Endodermal cell (in vitro differentiated cells): ENCODE results near the gene B4GALNT3. TPM values are rescaled to one million over a fixed set of nuclear protein-coding genes. Genes with fewer than 3 reads are reported as not detected.

Source experiments
- DNase-seq: peaks from one replicate; pipeline ENCODE4 v3.0.0-alpha.2; 2017
- H3K27ac ChIP-seq: 2 replicates; pipeline ENCODE4 v1.5.1; 2013; ENCODE audit warnings: mild to moderate bottlenecking, low read depth, low read length, moderate library complexity
- H3K27me3 ChIP-seq: 2 replicates; pipeline ENCODE4 v1.6.1; 2013; ENCODE audit warnings: mild to moderate bottlenecking, low read length, moderate library complexity; ENCODE audit not compliant: insufficient read depth, control insufficient read depth, poor library complexity, severe bottlenecking
- H3K36me3 ChIP-seq: 2 replicates; pipeline ENCODE4 v1.7.0; 2013; ENCODE audit warnings: mild to moderate bottlenecking, low read length, moderate library complexity; ENCODE audit not compliant: control insufficient read depth, insufficient read depth
- H3K4me1 ChIP-seq: one replicate; pipeline ENCODE4 v1.7.0; 2013; ENCODE audit warnings: low read length; ENCODE audit not compliant: control insufficient read depth, insufficient read depth
- H3K4me3 ChIP-seq: 2 replicates; pipeline ENCODE4 v1.5.1; 2013; ENCODE audit warnings: mild to moderate bottlenecking, low read length, moderate library complexity
- H3K9ac ChIP-seq: 2 replicates; pipeline ENCODE4 v1.6.1; 2013; ENCODE audit warnings: mild to moderate bottlenecking, low read length, moderate library complexity; ENCODE audit not compliant: poor library complexity, severe bottlenecking; ENCODE audit errors: extremely low read depth
- H3K9me3 ChIP-seq: 2 replicates; pipeline ENCODE4 v1.6.1; 2013; ENCODE audit warnings: mild to moderate bottlenecking, low read length, moderate library complexity; ENCODE audit not compliant: control insufficient read depth
- H3K27ac Mint-ChIP-seq: 2 replicates; pipeline ENCODE4 v1.8.0; 2020; ENCODE audit warnings: mixed read lengths
- H3K27me3 Mint-ChIP-seq: 2 replicates; pipeline ENCODE4 v1.8.0; 2021; ENCODE audit warnings: mild to moderate bottlenecking, mixed read lengths; ENCODE audit not compliant: insufficient read depth
- H3K36me3 Mint-ChIP-seq: 2 replicates; pipeline ENCODE4 v1.8.0; 2020; ENCODE audit warnings: low read depth, mixed read lengths
- H3K4me1 Mint-ChIP-seq: 2 replicates; pipeline ENCODE4 v1.8.0; 2020; ENCODE audit warnings: mixed read lengths
- H3K4me3 Mint-ChIP-seq: 2 replicates; pipeline ENCODE4 v1.8.0; 2020; ENCODE audit warnings: mild to moderate bottlenecking, moderate library complexity, mixed read lengths
- H3K9me3 Mint-ChIP-seq: 2 replicates; pipeline ENCODE4 v1.8.0; 2020; ENCODE audit warnings: mild to moderate bottlenecking, mixed read lengths
- CTCF ChIP-seq: fragments of 200-600 bp; sonication (generic); conservative IDR thresholded peaks from 2 replicates; pipeline ENCODE4 v1.5.0; 2021; ENCODE audit warnings: antibody characterized with exemption, mild to moderate bottlenecking
- WGBS, 2 experiments: methylation state at CpG; one replicate each; pipeline versions ENCODE4 v1.1.5 to v1.1.7; 2013; ENCODE audit warnings: missing lambda C conversion rate in 2 of 2, mixed read lengths in 1 of 2; ENCODE audit not compliant: insufficient coverage in 1 of 2, insufficient read length in 1 of 2; 5-methylcytosine and 5-hydroxymethylcytosine counted together
- total RNA-seq, 2 donors: library from RNA; stranded (reverse); fragmentation: NEBNext Ultra II Directional in 1 of 2; extraction: Animal tissue kit (Norgen Biotek cat#: 25700) in 1 of 2; gene quantifications; 2 replicates in 1 of 2; 3 replicates in 1 of 2; pipeline ENCODE4 v1.2.1, GENCODE V29; 2021

Gene B4GALNT3
- total RNA-seq, 2 donors from 2014 or later = 61.5 to 155 TPM

DNA sequence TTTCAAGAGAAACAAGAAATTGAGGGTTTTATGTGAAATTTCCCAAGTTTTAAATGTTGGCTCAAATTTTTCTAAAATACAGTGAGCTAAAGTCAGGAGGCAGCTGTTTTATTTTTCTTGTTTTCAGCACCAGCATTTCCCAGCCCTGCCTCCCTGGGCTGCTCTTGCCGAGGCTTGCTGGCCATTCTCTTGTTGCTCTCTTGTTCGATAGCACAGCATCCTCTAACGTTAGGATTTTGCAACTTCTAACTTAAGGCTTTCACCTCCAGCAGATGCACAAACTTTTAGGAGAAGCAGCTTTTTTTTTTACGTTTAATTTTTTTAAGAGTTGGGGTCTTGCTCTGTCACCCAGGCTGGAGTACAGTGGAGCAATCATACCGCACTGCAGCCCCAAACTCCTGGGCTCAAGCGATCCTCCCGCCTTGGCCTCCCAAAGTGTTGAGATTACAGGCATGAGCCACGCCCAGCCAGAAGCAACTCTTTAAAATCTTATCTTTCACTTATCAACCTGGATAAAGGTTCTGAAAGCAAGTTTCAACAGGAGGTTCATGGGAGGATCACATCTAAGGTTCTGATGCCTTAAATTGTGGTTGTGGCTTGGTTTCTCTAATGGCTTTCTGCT, 40.2 kb downstream of the B4GALNT3 start:
- no peak overlapping the region for H3K4me3 ChIP-seq
- Mint-ChIP-seq H3K27ac (peak overlapping the region; percentile 45), H3K4me3 (no peak overlapping the region), H3K9me3 (no peaks in the 10 kb centered on the region), H3K36me3 (peaks cover 23% of the 10 kb centered on the region), H3K4me1 (peaks cover 52% of the 10 kb centered on the region), H3K27me3 (no peaks in the 10 kb centered on the region)
- H3K27ac ChIP-seq = no peak overlapping the region
- peaks cover 4% of the 10 kb centered on the region for H3K9me3 ChIP-seq
- H3K27me3 ChIP-seq = no peaks in the 10 kb centered on the region
- no peak for TF ChIP-seq CTCF
- peak; percentile 27 for DNase-seq
- H3K4me1 ChIP-seq = peaks cover 22% of the 10 kb centered on the region
- H3K36me3 ChIP-seq = peaks cover 4% of the 10 kb centered on the region
- WGBS, 2 experiments = 84 to 85% methylated on average over 7 to 8 of the region's 8 CpGs
- no peak overlapping the region for H3K9ac ChIP-seq

DNA sequence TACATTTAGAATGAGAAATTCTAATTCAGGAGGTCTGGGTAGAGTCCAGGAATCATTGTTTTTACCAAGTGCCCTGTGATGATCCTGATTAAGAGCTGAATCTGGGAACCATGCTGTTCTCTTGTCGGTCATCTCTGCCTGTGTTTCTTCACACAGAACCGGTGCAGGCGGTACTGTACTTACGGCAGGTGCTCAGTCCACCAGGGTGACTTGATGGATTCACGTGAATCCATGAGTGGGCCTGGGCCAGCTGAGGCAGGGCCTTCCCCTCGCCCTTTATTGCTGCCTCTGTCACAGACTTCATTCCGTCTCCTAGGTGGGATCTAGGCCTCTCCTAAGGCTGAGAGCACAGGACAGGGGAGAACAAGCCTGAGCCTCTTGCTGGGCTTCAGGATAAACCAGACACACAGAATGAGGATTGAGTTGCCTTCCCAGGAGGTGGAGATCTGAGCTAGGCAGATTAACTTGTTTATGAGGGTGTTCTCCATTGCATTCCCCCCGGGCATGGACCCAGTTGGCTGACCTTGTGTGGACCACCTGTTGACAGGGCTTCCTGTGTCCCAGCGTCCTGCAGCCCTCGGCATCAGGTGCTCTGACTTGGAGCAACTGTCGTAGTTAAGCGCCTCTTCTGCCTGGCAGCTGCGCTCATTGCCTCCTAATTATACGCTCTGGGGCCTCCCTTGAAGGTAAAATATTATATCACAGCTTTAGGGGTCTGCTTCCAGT, 42.1 kb downstream of the B4GALNT3 start:
- Mint-ChIP-seq H3K4me1 (peaks cover 62% of the 10 kb centered on the region), H3K27me3 (no peaks in the 10 kb centered on the region), H3K27ac (peak overlapping the region; percentile 77), H3K9me3 (no peaks in the 10 kb centered on the region), H3K4me3 (no peak overlapping the region), H3K36me3 (peaks cover 31% of the 10 kb centered on the region)
- WGBS, 2 experiments = 83 to 89% methylated on average over 14 of the region's 14 CpGs
- Histone ChIP-seq H3K27me3 (no peaks in the 10 kb centered on the region), H3K4me3 (no peak overlapping the region), H3K4me1 (peaks cover 22% of the 10 kb centered on the region), H3K36me3 (peaks cover 8% of the 10 kb centered on the region), H3K9me3 (peaks cover 4% of the 10 kb centered on the region), H3K9ac (peak overlapping the region; percentile 22), H3K27ac (no peak overlapping the region)
- DNase-seq = peak; percentile 73
- TF ChIP-seq CTCF = no peak

- H3K27me3 ChIP-seq = no peaks in the 10 kb centered on the region
- H3K4me1 Mint-ChIP-seq = peaks cover 67% of the 10 kb centered on the region
- H3K4me3 ChIP-seq = peak overlapping the region; percentile 48
- peaks cover 15% of the 10 kb centered on the region for H3K36me3 ChIP-seq
- H3K27ac ChIP-seq = no peak overlapping the region
- no peaks in the 10 kb centered on the region for H3K9me3 Mint-ChIP-seq
- peak overlapping the region; percentile 93 for H3K27ac Mint-ChIP-seq
- peak overlapping the region; percentile 19 for H3K4me3 Mint-ChIP-seq
- no peaks in the 10 kb centered on the region for H3K27me3 Mint-ChIP-seq
- no peak for TF ChIP-seq CTCF
- peaks cover 4% of the 10 kb centered on the region for H3K9me3 ChIP-seq
- peak; percentile 75 for DNase-seq
- H3K9ac ChIP-seq = peak overlapping the region; percentile 22
- H3K4me1 ChIP-seq = peaks cover 30% of the 10 kb centered on the region
- WGBS, 2 experiments = 71 to 73% methylated on average over 6 to 7 of the region's 7 CpGs
- H3K36me3 Mint-ChIP-seq = peaks cover 35% of the 10 kb centered on the region
Observed at GRCh38 chr12:503111-503761, 43.5 kb downstream of the B4GALNT3 start.
